Stimulated activated CD4-positive, alpha-beta T cell treated with anti-CD3 and anti-CD28 coated beads, Interleukin-2, amount 100 ng/mL, for 24 hours (primary cell): Measurements from ENCODE around the gene RNASEL.
"Not testable (repeated sequence)": the region's sequence is repeated elsewhere in the genome, so short reads cannot be mapped to it uniquely, and the experiment has no call there.

Experiments used
- DNase-seq, 2 donors: peaks; one replicate each; pipeline ENCODE4 v3.0.0-alpha.2; 2020

RNASEL gene

GRCh38 chr1:182560392-182560984 lies 28.6 kb downstream of the RNASEL start:
- DNase-seq: no peak

GRCh38 chr1:182556279-182556678 lies 32.8 kb downstream of the RNASEL start:
- DNase-seq: no peak

DNA sequence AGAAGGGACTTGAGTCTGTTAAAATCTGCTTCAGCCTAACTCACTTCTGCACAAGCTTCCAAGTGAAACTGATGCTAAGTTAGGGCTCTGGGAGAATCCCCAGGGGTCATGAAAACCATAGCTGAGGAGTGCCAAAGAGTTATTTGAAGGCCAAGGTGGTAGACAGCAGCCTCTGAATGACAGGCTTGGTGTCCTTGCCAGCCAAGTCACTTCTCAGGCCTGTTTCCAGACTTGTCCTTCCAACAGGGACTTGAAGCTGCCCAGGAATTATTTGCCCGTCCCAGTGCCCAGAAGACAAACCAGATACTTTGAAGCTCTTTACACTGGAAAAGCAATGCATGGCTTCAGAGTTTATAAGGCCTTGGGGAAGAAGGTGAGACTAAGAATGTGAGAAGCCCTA lies 33.6 kb downstream of the RNASEL start:
- no peak for DNase-seq

GRCh38 chr1:182552527-182552926 lies 36.5 kb downstream of the RNASEL start:
- DNase-seq: no peak

DNA sequence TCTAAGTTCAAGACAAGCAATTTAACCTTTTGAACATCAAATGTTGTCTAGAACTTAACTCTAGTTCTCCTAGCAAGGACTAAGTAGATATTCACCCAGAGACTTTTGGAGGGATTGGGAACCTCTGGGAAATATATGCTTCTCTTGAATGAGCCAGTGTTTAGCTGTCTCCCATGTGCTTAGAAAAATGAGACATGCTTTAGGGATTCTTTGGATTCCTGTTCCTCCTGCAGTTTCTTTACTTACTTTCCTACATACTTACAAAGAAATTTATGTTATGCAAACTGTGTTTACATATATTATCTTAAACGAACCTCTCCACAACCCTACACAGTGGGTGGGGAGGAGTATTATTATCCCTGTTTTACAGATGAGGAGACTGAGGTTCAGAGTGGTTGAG lies 39.2 kb downstream of the RNASEL start:
- DNase-seq: no peak

DNA sequence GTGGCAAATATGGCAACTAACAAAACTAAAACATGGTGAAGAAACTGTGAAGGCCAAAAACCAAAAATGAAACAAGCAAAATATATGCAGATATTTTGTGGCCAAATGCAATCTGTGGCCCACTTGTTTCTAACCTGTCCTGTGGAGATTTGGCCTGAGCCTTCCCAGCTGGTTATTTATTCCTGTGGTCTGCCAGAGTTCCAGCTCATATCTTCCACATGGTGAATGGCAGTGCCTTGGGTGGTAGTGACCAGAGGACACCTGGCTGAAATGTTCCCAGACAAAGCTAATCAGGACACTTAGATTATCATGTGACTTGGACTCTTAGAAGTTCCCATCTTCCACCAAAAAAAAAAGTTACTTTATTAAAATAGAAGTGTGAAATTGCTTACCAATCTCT lies 39.7 kb downstream of the RNASEL start:
- no peak for DNase-seq

GRCh38 chr1:182533896-182534295 lies 55.2 kb downstream of the RNASEL start:
- no peak for DNase-seq

- not testable (repeated sequence) for DNase-seq
These were observed 60.9 kb downstream of the RNASEL start for GRCh38 chr1:182528206-182528605.

DNA sequence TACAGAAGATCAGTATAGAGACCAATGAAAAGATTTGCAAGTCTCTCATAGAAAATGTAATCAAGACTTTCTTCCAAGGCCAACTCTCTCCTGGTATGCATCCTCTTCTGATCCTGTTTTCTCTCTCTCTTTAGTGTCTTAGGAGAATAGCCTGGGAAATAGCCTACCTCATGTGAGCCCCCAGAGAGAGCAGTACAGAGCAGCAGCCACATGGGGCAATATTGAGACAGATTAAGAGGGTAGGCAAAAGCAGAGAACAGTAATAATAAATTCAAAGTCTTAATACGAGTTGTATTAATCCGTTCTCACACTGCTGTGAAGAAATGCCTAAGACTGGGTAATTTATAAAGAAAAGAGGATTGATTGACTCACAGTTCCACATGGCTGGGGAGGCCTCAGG lies 61.4 kb downstream of the RNASEL start:
- no peak for DNase-seq

DNA sequence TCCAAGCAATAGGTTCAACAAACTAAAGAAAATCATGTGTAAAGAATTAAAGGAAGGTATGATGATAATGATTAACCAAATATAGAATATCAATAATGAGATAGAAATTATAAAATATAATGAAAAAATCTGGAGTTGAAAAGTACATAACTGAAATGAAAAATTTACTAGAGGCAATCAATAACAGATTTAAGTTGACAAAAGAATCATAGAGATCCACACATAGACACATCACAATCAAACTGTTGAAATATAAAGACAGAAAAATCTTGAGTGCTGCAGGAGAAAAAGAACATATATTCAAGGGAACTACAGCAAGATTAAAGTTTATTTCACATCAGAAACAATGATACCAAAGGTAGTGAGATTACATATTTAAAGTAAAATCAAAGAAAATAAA lies 63.7 kb downstream of the RNASEL start:
- DNase-seq: no peak
